GM21360 (cell line): ENCODE measurements around the gene ZNF83.
"Not testable (repeated sequence)": the region's sequence is repeated elsewhere in the genome, so short reads cannot be mapped to it uniquely, and the experiment has no call there.

Experiments used
- ATAC-seq: cut with Tn5 transposase; IDR thresholded peaks from one replicate; pipeline ENCODE4 v1.9.1; 2021; ENCODE audit warnings: mild to moderate bottlenecking, moderate library complexity; ENCODE audit not compliant: unreplicated experiment

ZNF83 gene

GRCh38 chr19:52570000-52570861, 67.9 kb downstream of the ZNF83 start, which contains the start of gene ZNF701:
ZNF701 (plus strand) TSS chr19:52570287; CDS start chr19:52574148, 3,861 bp downstream.
- ATAC-seq: peak; percentile 86

GRCh38 chr19:52569638-52569999, 68.5 kb downstream of the ZNF83 start:
- ATAC-seq: not testable (repeated sequence)

GRCh38 chr19:52567921-52568320, 70.2 kb downstream of the ZNF83 start:
- no peak for ATAC-seq

- ATAC-seq: no peak
Observed at GRCh38 chr19:52566588-52566987, 71.6 kb downstream of the ZNF83 start.

- ATAC-seq: no peak
Observed at GRCh38 chr19:52566121-52566520, 72.0 kb downstream of the ZNF83 start.
